Liver (tissue), 9 donors: Measurements from ENCODE around the gene PSORS1C1. TPM values are rescaled to one million over a fixed set of nuclear protein-coding genes. Genes with fewer than 3 reads are reported as not detected.
"Not testable (repeated sequence)": the region's sequence is repeated elsewhere in the genome, so short reads cannot be mapped to it uniquely, and the experiment has no call there.

Experiments used
- DNase-seq: peaks from one replicate; pipeline ENCODE4 v3.0.0-alpha.2; 2017; ENCODE audit warnings: low spot score
- H3K27ac ChIP-seq, 2 donors: one replicate each; pipeline ENCODE4 v1.7.0; 2013; ENCODE audit warnings: inconsistent platforms in 2 of 2, low read length in 2 of 2, control low read depth in 1 of 2, low read depth in 1 of 2, mild to moderate bottlenecking in 1 of 2
- H3K27me3 ChIP-seq, 4 donors: one replicate each; pipeline versions ENCODE4 v1.6.1 to v1.7.0; 2013; ENCODE audit warnings: low read length in 3 of 4, inconsistent platforms in 1 of 4, mild to moderate bottlenecking in 1 of 4, moderate library complexity in 1 of 4; ENCODE audit not compliant: control insufficient read depth in 4 of 4, insufficient read depth in 4 of 4
- H3K36me3 ChIP-seq, 4 donors: one replicate each; pipeline versions ENCODE4 v1.6.1 to v1.7.0; 2013; ENCODE audit warnings: low read length in 3 of 4, mild to moderate bottlenecking in 3 of 4, low read depth in 1 of 4, moderate library complexity in 1 of 4; ENCODE audit not compliant: control insufficient read depth in 4 of 4, insufficient read depth in 3 of 4
- H3K4me1 ChIP-seq, 4 donors: one replicate each; pipeline versions ENCODE4 v1.6.1 to v1.7.0; 2013; ENCODE audit warnings: low read length in 3 of 4, mild to moderate bottlenecking in 3 of 4, moderate library complexity in 1 of 4; ENCODE audit not compliant: control insufficient read depth in 4 of 4, insufficient read depth in 4 of 4
- H3K4me3 ChIP-seq, 3 donors: one replicate each; pipeline versions ENCODE4 v1.6.1 to v1.7.0; 2013; ENCODE audit warnings: low read length in 3 of 3, control low read depth in 1 of 3, low read depth in 1 of 3, mild to moderate bottlenecking in 1 of 3
- H3K9ac ChIP-seq, 2 donors: one replicate each; pipeline ENCODE4 v1.7.0; 2013; ENCODE audit warnings: low read length in 2 of 2, mild to moderate bottlenecking in 2 of 2, moderate library complexity in 2 of 2, control low read depth in 1 of 2, low read depth in 1 of 2
- H3K9me3 ChIP-seq, 4 donors: one replicate each; pipeline versions ENCODE4 v1.6.1 to v1.7.0; 2013; ENCODE audit warnings: low read length in 3 of 4; ENCODE audit not compliant: control insufficient read depth in 4 of 4
- EGR1 ChIP-seq, 2 donors: IDR thresholded peaks; 2 replicates each; pipeline ENCODE4 v1.6.1; 2016 to 2018; ENCODE audit warnings: antibody characterized with exemption in 2 of 2, low read depth in 2 of 2
- FOXA1 ChIP-seq: IDR thresholded peaks from 2 replicates; pipeline ENCODE4 v1.6.1; 2016; ENCODE audit warnings: antibody characterized with exemption
- FOXA2 ChIP-seq: IDR thresholded peaks from 2 replicates; pipeline ENCODE4 v1.6.1; 2016; ENCODE audit warnings: antibody characterized with exemption
- HNF4A ChIP-seq, 2 donors: conservative IDR thresholded peaks; 2 replicates each; pipeline ENCODE4 v1.6.1; 2016; ENCODE audit warnings: antibody characterized with exemption in 2 of 2, mild to moderate bottlenecking in 2 of 2
- HNF4G ChIP-seq: IDR thresholded peaks from 2 replicates; pipeline ENCODE4 v1.6.1; 2016; ENCODE audit warnings: antibody characterized with exemption
- JUND ChIP-seq, 2 donors: IDR thresholded peaks; 2 replicates each; pipeline ENCODE4 v1.6.1; 2016; ENCODE audit warnings: antibody characterized with exemption in 2 of 2
- RAD21 ChIP-seq, 2 donors: IDR thresholded peaks; 2 replicates each; pipeline ENCODE4 v1.6.1; 2016; ENCODE audit warnings: antibody characterized with exemption in 2 of 2, mild to moderate bottlenecking in 2 of 2
- REST ChIP-seq: IDR thresholded peaks from 2 replicates; pipeline ENCODE4 v1.6.1; 2016; ENCODE audit warnings: antibody characterized with exemption, mild to moderate bottlenecking
- RXRA ChIP-seq, 2 donors: IDR thresholded peaks; 2 replicates each; pipeline ENCODE4 v1.6.1; 2017 to 2018; ENCODE audit warnings: antibody characterized with exemption in 2 of 2, mild to moderate bottlenecking in 1 of 2
- TAF1 ChIP-seq: conservative IDR thresholded peaks from 2 replicates; pipeline ENCODE4 v1.6.1; 2016; ENCODE audit warnings: antibody characterized with exemption, mild to moderate bottlenecking
- YY1 ChIP-seq: IDR thresholded peaks from 2 replicates; pipeline ENCODE4 v1.6.1; 2016; ENCODE audit warnings: antibody characterized with exemption, mild to moderate bottlenecking
- WGBS: extraction: QIAGEN DNeasy Blood & Tissue Kit; methylation state at CpG from one replicate; pipeline ENCODE4 v1.1.7; 2013; 5-methylcytosine and 5-hydroxymethylcytosine counted together
- polyA plus RNA-seq, 2 donors: library from polyadenylated mRNA; stranded (reverse) in 1 of 2; unstranded in 1 of 2; fragments of 200-250 nt in 1 of 2; fragments of >200 nt in 1 of 2; fragmentation: Nextera tagmentation in 1 of 2; extraction: Ambion mirVana in 1 of 2; gene quantifications; one replicate each; pipeline versions ENCODE4 v1.2.1 to v1.2.3, GENCODE V29; 2013 to 2015
- total RNA-seq, 2 donors: library from RNA; depleted of rRNA; stranded (reverse); fragments of >200 nt; gene quantifications; one replicate each; pipeline ENCODE4 v1.2.3, GENCODE V29; 2014
- TF ChIP-seq, protein P1 (sequence below): IDR thresholded peaks from 2 replicates; pipeline ENCODE4 v1.6.1; 2016; ENCODE audit warnings: antibody characterized with exemption
- TF ChIP-seq, protein P2 (sequence below): IDR thresholded peaks from 2 replicates; pipeline ENCODE4 v1.6.1; 2016; ENCODE audit warnings: antibody characterized with exemption
- TF ChIP-seq, protein P3 (sequence below): IDR thresholded peaks from 2 replicates; pipeline ENCODE4 v1.6.1; 2016; ENCODE audit warnings: antibody characterized with exemption
- donor health status: healthy.
- donor health status: healthy.
- donor health status: healthy.
- donor health status: healthy.
- donor health status: healthy.

Gene PSORS1C1
- total and polyA plus RNA-seq, 4 donors, result under 0.01 to 0.08 TPM; not detected in 2

DNA sequence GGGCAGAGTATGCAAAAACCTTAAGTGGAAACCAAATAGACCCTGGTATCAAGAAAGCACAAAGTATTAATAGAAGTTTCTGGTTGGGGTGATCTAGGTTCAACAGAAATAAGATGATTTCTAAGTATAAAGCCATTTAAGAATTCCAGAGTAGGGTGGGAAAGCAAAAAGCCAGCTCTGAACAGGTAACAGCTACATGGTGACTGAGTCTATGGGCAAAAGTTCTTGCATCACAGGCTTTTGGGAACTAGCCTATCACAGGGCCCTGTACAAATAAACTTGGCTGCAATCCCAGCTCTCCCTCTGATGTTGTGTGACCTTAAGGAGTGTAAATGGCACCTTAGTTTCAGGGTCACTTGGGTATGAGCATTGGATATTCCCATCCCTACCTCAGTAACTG is 49.3 kb downstream of the PSORS1C1 start:
- Histone ChIP-seq H3K27ac (no peak overlapping the region), H3K36me3 (no peaks in the 10 kb centered on the region), H3K27me3 (no peaks in the 10 kb centered on the region), H3K4me1 (peaks cover 1 to 4% (median 3%) of the 10 kb centered on the region in 4 donors), H3K4me3 (no peak overlapping the region), H3K9ac (no peak overlapping the region), H3K9me3 (no peaks in the 10 kb centered on the region)
- DNase-seq, result no peak
- TF ChIP-seq HNF4G (no peak), HNF4A (conservative IDR thresholded peaks at IDR 0.05) (no peak), YY1 (no peak), EGR1 (IDR thresholded peaks at IDR 0.05; ENCODE audit: low read depth in 2 of 2) (no peak)
- TF ChIP-seq, protein P1, sequence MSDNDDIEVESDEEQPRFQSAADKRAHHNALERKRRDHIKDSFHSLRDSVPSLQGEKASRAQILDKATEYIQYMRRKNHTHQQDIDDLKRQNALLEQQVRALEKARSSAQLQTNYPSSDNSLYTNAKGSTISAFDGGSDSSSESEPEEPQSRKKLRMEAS, result no peak
- TF ChIP-seq, protein P2, sequence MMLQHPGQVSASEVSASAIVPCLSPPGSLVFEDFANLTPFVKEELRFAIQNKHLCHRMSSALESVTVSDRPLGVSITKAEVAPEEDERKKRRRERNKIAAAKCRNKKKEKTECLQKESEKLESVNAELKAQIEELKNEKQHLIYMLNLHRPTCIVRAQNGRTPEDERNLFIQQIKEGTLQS, result no peak

DNA sequence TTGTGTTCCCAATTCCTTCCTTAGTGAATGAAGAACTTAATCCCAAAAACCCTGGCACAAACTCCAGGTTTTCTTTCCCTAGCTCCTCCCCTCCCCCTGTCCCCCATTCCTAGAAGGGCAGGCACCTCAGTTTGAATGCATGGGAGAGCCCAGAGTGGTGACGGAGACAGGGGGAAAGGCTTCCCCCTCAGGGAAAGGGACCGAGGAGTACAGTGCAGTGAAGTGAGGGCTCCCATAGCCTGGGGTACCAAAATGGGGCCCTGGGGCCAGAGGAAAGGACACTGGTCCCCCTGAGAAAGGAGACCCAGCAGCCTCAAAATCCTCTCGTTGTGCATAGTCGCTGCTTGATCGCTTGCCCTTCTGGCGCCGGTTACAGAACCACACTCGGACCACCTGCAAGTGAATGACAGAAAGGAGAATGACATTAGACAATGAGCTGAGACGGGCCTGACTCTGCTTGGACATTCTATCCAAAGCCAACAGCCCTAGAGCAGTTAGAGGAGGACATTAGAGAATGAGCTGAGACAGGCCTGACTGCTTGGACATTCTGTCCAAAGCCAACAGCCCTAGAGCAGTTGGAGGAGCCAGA is 50.0 kb downstream of the PSORS1C1 start:
- not testable (repeated sequence) for H3K36me3 ChIP-seq, H3K9me3 ChIP-seq, DNase-seq, H3K27me3 ChIP-seq, H3K4me3 ChIP-seq, H3K9ac ChIP-seq, H3K27ac ChIP-seq, H3K4me1 ChIP-seq
- 94% methylated on average over 7 of the region's 9 CpGs for WGBS

GRCh38 chr6:31165064-31165832 is 50.6 kb downstream of the PSORS1C1 start:
- 89% methylated on average over 17 of the region's 17 CpGs for WGBS
- H3K9ac ChIP-seq, H3K27ac ChIP-seq, H3K27me3 ChIP-seq, DNase-seq, H3K4me3 ChIP-seq, H3K4me1 ChIP-seq, H3K9me3 ChIP-seq, H3K36me3 ChIP-seq: not testable (repeated sequence)

DNA sequence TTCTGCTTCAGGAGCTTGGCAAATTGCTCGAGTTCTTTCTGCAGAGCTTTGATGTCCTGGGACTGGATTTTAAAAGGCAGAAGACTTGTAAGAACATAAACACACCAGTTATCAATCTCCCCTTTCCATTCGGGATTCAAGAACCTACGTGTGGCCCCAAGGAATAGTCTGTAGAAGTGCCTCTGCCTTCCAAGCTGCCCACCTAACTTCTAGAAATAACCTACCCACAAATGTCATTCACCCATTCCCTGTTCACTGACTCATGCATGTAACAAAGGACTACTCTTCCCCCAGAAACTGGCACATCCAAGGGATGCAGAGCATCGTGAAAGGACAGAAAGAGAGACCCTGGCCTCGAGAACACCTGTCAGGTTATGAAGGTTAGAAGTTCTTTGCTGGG is 51.4 kb downstream of the PSORS1C1 start:
- Histone ChIP-seq H3K4me3 (no peak overlapping the region), H3K36me3 (no peaks in the 10 kb centered on the region), H3K9ac (no peak overlapping the region), H3K9me3 (no peaks in the 10 kb centered on the region), H3K27me3 (no peaks in the 10 kb centered on the region), H3K27ac (no peak overlapping the region), H3K4me1 (no peaks in the 10 kb centered on the region)
- no peak for DNase-seq
- 75% methylated on average over 5 of the region's 5 CpGs for WGBS
- TF ChIP-seq REST, result no peak
- TF ChIP-seq FOXA1, result no peak
- TF ChIP-seq TAF1, result no peak
- no peak for TF ChIP-seq EGR1 (IDR thresholded peaks at IDR 0.05; ENCODE audit: low read depth in 2 of 2)
- no peak for TF ChIP-seq JUND (IDR thresholded peaks at IDR 0.05)
- TF ChIP-seq YY1, result no peak
- TF ChIP-seq FOXA2, result no peak
- no peak for TF ChIP-seq RAD21 (IDR thresholded peaks at IDR 0.05)
- TF ChIP-seq, protein P1, result no peak
- TF ChIP-seq, protein P2, result no peak
- no peak for TF ChIP-seq RXRA (IDR thresholded peaks at IDR 0.05)
- TF ChIP-seq, protein P3, sequence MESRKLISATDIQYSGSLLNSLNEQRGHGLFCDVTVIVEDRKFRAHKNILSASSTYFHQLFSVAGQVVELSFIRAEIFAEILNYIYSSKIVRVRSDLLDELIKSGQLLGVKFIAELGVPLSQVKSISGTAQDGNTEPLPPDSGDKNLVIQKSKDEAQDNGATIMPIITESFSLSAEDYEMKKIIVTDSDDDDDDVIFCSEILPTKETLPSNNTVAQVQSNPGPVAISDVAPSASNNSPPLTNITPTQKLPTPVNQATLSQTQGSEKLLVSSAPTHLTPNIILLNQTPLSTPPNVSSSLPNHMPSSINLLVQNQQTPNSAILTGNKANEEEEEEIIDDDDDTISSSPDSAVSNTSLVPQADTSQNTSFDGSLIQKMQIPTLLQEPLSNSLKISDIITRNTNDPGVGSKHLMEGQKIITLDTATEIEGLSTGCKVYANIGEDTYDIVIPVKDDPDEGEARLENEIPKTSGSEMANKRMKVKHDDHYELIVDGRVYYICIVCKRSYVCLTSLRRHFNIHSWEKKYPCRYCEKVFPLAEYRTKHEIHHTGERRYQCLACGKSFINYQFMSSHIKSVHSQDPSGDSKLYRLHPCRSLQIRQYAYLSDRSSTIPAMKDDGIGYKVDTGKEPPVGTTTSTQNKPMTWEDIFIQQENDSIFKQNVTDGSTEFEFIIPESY, result no peak
